ENCODE results near the gene CUX1. TPM values are rescaled to one million over a fixed set of nuclear protein-coding genes. Genes with fewer than 3 reads are reported as not detected.

The CUX1 gene
- total RNA-seq, 3 donors from 2014 or later, result 35.1 to 54.4 (median 41.1) TPM

- H3K4me1 ChIP-seq, result no peaks in the 10 kb centered on the region
- intact Hi-C loops (cut with DNase I; ENCODE audit: low total_unique reads), result loop anchor here (10.0 kb wide), 1 partner anchor 727 kb away; no protein-coding TSS in a partner anchor
- H3K27ac ChIP-seq, result no peak overlapping the region
- H3K4me3 ChIP-seq, result no peak overlapping the region
- TF ChIP-seq CTCF (IDR thresholded peaks at IDR 0.05), result peak; percentile 45 to 92 (median 82)
- TF ChIP-seq POLR2A (IDR thresholded peaks at IDR 0.05), result no peak
- no peaks in the 10 kb centered on the region for H3K36me3 ChIP-seq
- no peaks in the 10 kb centered on the region for H3K27me3 ChIP-seq
- peak; percentile 50 to 70 for DNase-seq (ENCODE audit: low spot score in 2 of 2)
- H3K9me3 ChIP-seq, result no peaks in the 10 kb centered on the region
Observed at GRCh38 chr7:102272075-102272916, 454.9 kb downstream of the CUX1 start.

DNA sequence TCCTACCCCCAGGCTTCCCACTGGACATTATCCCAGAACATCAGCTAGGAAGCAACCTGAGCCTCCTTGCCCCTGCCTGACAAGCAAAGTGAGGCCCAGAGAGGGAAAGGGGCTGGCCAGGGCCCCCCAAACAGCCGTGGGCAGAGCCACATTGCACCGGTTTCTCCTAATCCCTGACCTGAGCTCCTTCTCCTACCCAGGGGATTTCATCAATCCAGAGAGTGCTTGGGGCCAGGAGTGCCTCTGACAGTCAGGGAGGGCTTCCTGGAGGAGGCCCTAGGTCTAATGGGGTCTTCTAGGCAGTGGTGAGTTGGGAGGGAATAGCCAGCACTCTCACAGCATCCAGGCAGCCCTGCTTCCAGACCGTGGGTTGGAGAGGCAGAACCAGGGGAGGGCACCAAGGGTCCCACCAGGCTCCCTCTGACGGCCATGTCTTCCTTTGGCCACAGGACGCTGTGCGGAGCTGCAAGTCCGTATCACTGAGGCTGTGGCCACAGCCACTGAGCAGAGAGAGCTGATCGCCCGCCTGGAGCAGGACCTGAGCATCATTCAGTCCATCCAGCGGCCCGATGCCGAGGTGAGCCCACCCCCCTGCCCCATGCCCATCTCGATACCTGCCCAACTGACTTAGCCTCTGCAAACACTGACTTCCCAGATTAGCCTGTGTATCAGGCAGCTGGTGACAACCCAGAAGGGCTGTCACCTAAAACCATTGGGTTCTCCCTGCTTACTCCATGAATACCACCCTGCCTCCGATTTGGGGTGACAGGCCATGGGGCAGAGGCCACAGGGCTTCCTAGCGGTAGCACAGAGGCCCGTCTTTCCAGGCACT, 455.7 kb downstream of the CUX1 start:
- DNase-seq (ENCODE audit: low spot score in 2 of 2), result no peak
- no peaks in the 10 kb centered on the region for H3K9me3 ChIP-seq
- no peak overlapping the region for H3K27ac ChIP-seq
- H3K27me3 ChIP-seq, result no peaks in the 10 kb centered on the region
- TF ChIP-seq CTCF (IDR thresholded peaks at IDR 0.05) (no peak), POLR2A (IDR thresholded peaks at IDR 0.05) (no peak), POLR2AphosphoS5 (IDR thresholded peaks at IDR 0.05) (no peak)
- H3K4me3 ChIP-seq, result no peak overlapping the region
- intact Hi-C loops (cut with DNase I; ENCODE audit: low total_unique reads), result loop anchor here (10.0 kb wide), 1 partner anchor 728 kb away; no protein-coding TSS in a partner anchor
- no peaks in the 10 kb centered on the region for H3K36me3 ChIP-seq
- H3K4me1 ChIP-seq, result no peaks in the 10 kb centered on the region

GRCh38 chr7:102273749-102274712, 456.6 kb downstream of the CUX1 start:
- H3K4me1 ChIP-seq, result no peaks in the 10 kb centered on the region
- H3K27ac ChIP-seq, result no peak overlapping the region
- H3K9me3 ChIP-seq, result no peaks in the 10 kb centered on the region
- no peak for DNase-seq (ENCODE audit: low spot score in 2 of 2)
- no peaks in the 10 kb centered on the region for H3K27me3 ChIP-seq
- TF ChIP-seq CTCF (IDR thresholded peaks at IDR 0.05) (no peak), POLR2AphosphoS5 (IDR thresholded peaks at IDR 0.05) (no peak), POLR2A (IDR thresholded peaks at IDR 0.05) (no peak)
- H3K4me3 ChIP-seq, result no peak overlapping the region
- no peaks in the 10 kb centered on the region for H3K36me3 ChIP-seq
- intact Hi-C loops (cut with DNase I; ENCODE audit: low total_unique reads), result loop anchor here (10.0 kb wide), 1 partner anchor 729 kb away; no protein-coding TSS in a partner anchor

DNA sequence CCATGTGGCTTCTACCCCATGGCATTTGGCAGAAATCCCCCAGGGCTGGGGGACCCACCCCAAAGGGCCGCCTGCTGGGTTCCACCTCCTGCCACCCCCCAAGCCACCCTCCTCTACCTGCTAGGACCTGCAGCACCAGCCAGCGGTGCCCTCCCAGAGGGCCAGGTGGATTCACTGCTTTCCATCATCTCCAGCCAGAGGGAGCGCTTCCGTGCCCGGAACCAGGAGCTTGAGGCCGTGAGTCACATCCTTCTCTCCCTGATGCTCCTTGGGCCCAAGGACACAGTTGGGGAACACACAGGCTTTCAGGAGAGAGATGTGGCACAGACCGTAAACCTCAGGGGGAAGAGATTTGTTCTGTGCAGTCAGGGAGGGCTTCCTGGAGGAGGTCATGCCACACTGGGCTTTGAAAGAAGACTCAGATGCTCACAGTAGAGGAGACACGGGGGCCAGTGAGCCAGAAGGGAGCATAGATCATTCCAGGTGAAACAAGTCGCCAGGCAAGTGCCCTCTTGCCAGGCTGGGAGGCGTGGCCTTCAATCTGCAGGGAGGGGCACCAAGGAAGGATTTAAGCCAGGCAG, 457.8 kb downstream of the CUX1 start:
- H3K9me3 ChIP-seq, result no peaks in the 10 kb centered on the region
- H3K27ac ChIP-seq, result no peak overlapping the region
- intact Hi-C loops (cut with DNase I; ENCODE audit: low total_unique reads), result loop anchor here (10.0 kb wide), 1 partner anchor 730 kb away; no protein-coding TSS in a partner anchor
- H3K27me3 ChIP-seq, result no peaks in the 10 kb centered on the region
- DNase-seq (ENCODE audit: low spot score in 2 of 2), result no peak
- no peaks in the 10 kb centered on the region for H3K36me3 ChIP-seq
- TF ChIP-seq POLR2AphosphoS5 (IDR thresholded peaks at IDR 0.05) (no peak), CTCF (IDR thresholded peaks at IDR 0.05) (no peak), POLR2A (IDR thresholded peaks at IDR 0.05) (no peak)
- H3K4me3 ChIP-seq, result no peak overlapping the region
- H3K4me1 ChIP-seq, result no peaks in the 10 kb centered on the region

Measured in breast epithelium (tissue), 4 donors.